Esophagus squamous epithelium (tissue), 5 donors: ENCODE measurements around the gene FHL1. TPM values are rescaled to one million over a fixed set of nuclear protein-coding genes. Genes with fewer than 3 reads are reported as not detected.

Experiments used
- DNase-seq: peaks from one replicate; lab custom pipeline; 2025; lab: John Stamatoyannopoulos, UW
- H3K27ac ChIP-seq, 4 donors: fragments of 200-600 bp; sonication (generic); one replicate each; pipeline ENCODE4 v1.5.1; 2016 to 2019; ENCODE audit warnings: mild to moderate bottlenecking in 1 of 4
- H3K27me3 ChIP-seq, 4 donors: fragments of 200-600 bp; sonication (generic); 1 replicate in 3 of 4; 2 replicates in 1 of 4; pipeline versions ENCODE4 v1.5.1 to v1.6.0; 2017 to 2021; ENCODE audit warnings: antibody characterized with exemption in 1 of 4
- H3K36me3 ChIP-seq, 3 donors: fragments of 200-600 bp; sonication (generic); one replicate each; pipeline ENCODE4 v1.5.1; 2016 to 2019
- H3K4me1 ChIP-seq, 3 donors: fragments of 200-600 bp; sonication (generic); one replicate each; pipeline ENCODE4 v1.5.1; 2017 to 2019
- H3K4me3 ChIP-seq, 4 donors: fragments of 200-600 bp; sonication (generic); 1 replicate in 3 of 4; 2 replicates in 1 of 4; pipeline ENCODE4 v1.5.1; 2016 to 2019; ENCODE audit warnings: mild to moderate bottlenecking in 2 of 4, moderate library complexity in 1 of 4
- H3K9me3 ChIP-seq, 3 donors: fragments of 200-600 bp; sonication (generic); one replicate each; pipeline ENCODE4 v1.5.1; 2016 to 2019
- POLR2A ChIP-seq, 4 donors: fragments of 450-650 bp; IDR thresholded peaks; one replicate each; pipeline ENCODE4 v1.6.1; 2017; ENCODE audit warnings: antibody characterized with exemption in 4 of 4, mild to moderate bottlenecking in 4 of 4, moderate library complexity in 3 of 4
- WGBS, 2 donors: methylation state at CpG; one replicate each; pipeline ENCODE4 v1.1.5; 2018; 5-methylcytosine and 5-hydroxymethylcytosine counted together
- intact Hi-C: fragments of 100-400 bp; cut with DNase I; formaldehyde crosslinking; loops from one replicate; pipeline ENCODE4 v1.15.0; 2022
- total RNA-seq, 4 donors: library from RNA; depleted of rRNA; stranded (reverse); fragments of >200 nt; gene quantifications; one replicate each; pipeline ENCODE4 v1.1.0, GENCODE V29; 2016
- TF ChIP-seq, protein P1 (sequence below), 6 experiments: fragments of 450-650 bp in 4 of 6; fragments of 200-600 bp in 2 of 6; sonication (generic) in 2 of 6; IDR thresholded peaks; one replicate each; pipeline ENCODE4 v1.5.1; 2016 to 2019; ENCODE audit warnings: antibody characterized with exemption in 6 of 6, mild to moderate bottlenecking in 4 of 6, moderate library complexity in 4 of 6
- donor health status: DM: yes; HTN: yes; CAD: no.

FHL1 gene
- total RNA-seq, 4 donors from 2014 or later, result 17.1 to 509 (median 70.4) TPM

DNA sequence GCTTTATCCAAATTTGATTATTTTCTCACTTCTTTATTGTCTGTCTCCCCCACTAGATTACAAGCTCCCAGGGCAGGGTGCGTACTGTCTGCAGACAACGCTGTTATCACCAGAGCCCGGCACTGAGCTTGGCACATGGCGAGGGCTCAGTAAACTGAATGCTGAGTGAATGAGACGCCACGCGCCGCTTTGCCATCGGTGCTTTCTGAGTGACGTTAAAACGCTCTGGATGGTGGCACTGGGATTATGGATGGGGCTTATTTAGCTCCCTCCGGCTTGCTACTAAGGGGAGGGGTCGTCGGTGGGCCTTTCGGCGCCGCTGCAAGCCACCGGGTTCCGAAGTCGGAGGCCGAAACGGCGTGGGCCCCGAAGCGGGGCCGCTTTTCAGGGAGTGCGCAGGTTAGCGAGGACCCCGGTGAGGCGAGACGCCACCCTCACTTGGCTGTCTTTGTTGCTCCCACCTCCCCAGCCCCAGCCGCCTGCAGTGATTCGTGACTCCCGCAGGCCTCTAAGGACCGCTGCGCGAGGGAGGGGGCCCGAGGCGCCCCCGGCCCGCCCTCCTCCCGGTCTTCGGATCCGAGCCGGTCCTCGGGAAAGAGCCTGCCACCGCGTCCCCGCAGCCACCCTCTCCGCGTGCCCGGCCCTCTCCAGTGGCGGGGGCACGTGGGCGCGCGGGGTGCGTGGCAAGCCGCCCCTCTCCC is 569 bp upstream of the FHL1 start:
- no peak for DNase-seq
- TF ChIP-seq, protein P1, sequence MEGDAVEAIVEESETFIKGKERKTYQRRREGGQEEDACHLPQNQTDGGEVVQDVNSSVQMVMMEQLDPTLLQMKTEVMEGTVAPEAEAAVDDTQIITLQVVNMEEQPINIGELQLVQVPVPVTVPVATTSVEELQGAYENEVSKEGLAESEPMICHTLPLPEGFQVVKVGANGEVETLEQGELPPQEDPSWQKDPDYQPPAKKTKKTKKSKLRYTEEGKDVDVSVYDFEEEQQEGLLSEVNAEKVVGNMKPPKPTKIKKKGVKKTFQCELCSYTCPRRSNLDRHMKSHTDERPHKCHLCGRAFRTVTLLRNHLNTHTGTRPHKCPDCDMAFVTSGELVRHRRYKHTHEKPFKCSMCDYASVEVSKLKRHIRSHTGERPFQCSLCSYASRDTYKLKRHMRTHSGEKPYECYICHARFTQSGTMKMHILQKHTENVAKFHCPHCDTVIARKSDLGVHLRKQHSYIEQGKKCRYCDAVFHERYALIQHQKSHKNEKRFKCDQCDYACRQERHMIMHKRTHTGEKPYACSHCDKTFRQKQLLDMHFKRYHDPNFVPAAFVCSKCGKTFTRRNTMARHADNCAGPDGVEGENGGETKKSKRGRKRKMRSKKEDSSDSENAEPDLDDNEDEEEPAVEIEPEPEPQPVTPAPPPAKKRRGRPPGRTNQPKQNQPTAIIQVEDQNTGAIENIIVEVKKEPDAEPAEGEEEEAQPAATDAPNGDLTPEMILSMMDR (IDR thresholded peaks at IDR 0.05), result no peak
- peak in 1 of 4 donors; percentile 43 for TF ChIP-seq POLR2A (IDR thresholded peaks at IDR 0.05)
- Histone ChIP-seq H3K4me3 (peak overlapping the region; percentile 49 to 79 (median 60)), H3K4me1 (peaks cover 0 to 9% (median 0%) of the 10 kb centered on the region in 3 donors), H3K36me3 (no peaks in the 10 kb centered on the region), H3K27me3 (peaks cover 0 to 6% (median 0%) of the 10 kb centered on the region in 4 donors), H3K9me3 (no peaks in the 10 kb centered on the region), H3K27ac (peak overlapping the region; percentile 58 to 93 (median 87))
- intact Hi-C loops, result no loop called here
- WGBS, 2 donors, result 0 to 61% methylated on average over 1 to 13 of the region's 59 CpGs

GRCh38 chrX:136147976-136148375 is 643 bp downstream of the FHL1 start:
- Histone ChIP-seq H3K27ac (peak overlapping the region; percentile 80 to 93 (median 87)), H3K9me3 (no peaks in the 10 kb centered on the region), H3K36me3 (no peaks in the 10 kb centered on the region), H3K4me3 (peak overlapping the region; percentile 49 to 79 (median 60)), H3K27me3 (peaks cover 0 to 6% (median 0%) of the 10 kb centered on the region in 4 donors), H3K4me1 (peaks cover 0 to 9% (median 0%) of the 10 kb centered on the region in 3 donors)
- WGBS, 2 donors, result 30% methylated on average over 11 of the region's 17 CpGs; no CpG with 5 or more reads in 1 of the 2 donors
- intact Hi-C loops, result no loop called here
- TF ChIP-seq POLR2A (IDR thresholded peaks at IDR 0.05), result no peak
- TF ChIP-seq, protein P1 (IDR thresholded peaks at IDR 0.05), result no peak
- DNase-seq, result no peak

DNA sequence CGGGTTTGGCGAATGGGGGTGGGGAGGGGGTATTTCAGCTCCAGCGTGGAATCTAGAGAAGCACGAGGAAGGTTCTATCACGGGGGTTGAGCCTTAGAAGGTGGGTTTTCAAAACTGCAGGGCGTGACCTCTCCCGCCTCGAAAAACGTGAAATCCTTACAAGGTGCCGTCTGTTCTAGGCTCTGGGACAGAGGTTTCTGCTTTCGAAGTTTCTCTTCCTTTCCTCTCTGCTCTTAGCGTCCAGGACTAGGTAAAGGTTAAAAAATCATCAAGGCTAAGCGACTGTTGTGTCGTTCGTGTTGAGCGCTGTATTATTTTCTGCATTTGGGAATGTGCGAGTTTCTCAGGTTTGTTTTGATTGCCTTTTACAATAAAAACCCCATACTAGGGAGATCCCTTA is 1.1 kb downstream of the FHL1 start:
- peak overlapping the region; percentile 42 to 93 (median 87) for H3K27ac ChIP-seq
- H3K27me3 ChIP-seq, result peaks cover 0 to 6% (median 0%) of the 10 kb centered on the region in 4 donors
- H3K9me3 ChIP-seq, result no peaks in the 10 kb centered on the region
- peak overlapping the region; percentile 9 to 79 (median 60) for H3K4me3 ChIP-seq
- peaks cover 0 to 9% (median 0%) of the 10 kb centered on the region in 3 donors for H3K4me1 ChIP-seq
- intact Hi-C loops, result no loop called here
- WGBS, 2 donors, result 10 to 26% methylated on average over 4 to 16 of the region's 17 CpGs
- DNase-seq, result no peak
- no peak for TF ChIP-seq POLR2A (IDR thresholded peaks at IDR 0.05)
- TF ChIP-seq, protein P1 (IDR thresholded peaks at IDR 0.05), result no peak
- H3K36me3 ChIP-seq, result no peaks in the 10 kb centered on the region

DNA sequence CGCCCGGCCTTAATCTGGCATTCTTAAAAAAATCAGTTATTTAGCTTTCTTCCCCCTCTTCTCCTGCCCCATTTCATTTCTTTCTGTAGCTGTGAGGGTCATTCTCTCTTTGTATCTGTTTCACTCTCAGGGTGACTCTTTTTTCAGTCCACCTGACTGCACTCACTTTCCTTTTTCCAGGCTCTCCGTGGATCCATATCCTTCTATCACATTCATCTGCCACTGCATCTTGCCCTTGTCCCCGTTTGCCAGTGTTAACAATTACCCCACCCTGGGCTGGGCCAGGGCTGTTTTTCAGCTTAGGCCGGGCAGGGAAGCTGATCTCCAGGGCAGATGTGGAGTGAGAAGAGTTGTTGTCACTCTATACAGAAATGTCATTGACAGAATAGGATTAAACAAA is 7.7 kb downstream of the FHL1 start:
- Histone ChIP-seq H3K36me3 (no peaks in the 10 kb centered on the region), H3K27me3 (no peaks in the 10 kb centered on the region), H3K9me3 (no peaks in the 10 kb centered on the region), H3K27ac (peak overlapping the region in 3 of 4 donors; percentile 52 to 90 (median 62)), H3K4me1 (no peaks in the 10 kb centered on the region), H3K4me3 (peak overlapping the region in 1 of 4 donors; percentile 19)
- DNase-seq, result no peak
- TF ChIP-seq POLR2A (IDR thresholded peaks at IDR 0.05), result no peak
- TF ChIP-seq, protein P1 (IDR thresholded peaks at IDR 0.05), result no peak
- WGBS, 2 donors, result 31 to 62% methylated on average over 4 of the region's 5 CpGs
- intact Hi-C loops, result no loop called here

DNA sequence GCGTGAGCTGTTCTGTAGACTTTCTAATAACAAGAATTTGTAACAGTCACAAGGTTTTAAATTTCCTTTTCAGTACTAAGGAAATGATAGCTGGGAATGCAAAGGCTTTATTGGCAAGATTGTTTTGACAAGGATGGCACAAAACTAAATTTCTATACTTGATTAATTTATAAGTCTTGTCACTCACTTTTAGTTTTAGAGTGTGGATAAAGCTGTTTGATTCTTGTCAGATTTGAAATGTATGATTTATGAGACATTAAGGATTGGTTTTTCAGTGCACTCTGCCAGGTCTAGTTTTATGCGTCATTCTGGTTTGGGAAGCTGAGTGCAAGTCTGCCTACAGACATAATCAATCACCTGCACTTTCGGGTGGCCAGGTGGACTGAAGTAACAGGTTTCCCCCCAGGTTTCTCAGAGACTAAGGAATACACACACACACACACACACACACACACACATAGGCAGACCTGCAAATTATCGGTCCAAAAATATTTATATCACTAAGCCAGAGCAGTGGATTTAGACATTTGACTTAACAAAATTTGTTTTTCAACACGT is 9.3 kb downstream of the FHL1 start:
- Histone ChIP-seq H3K27me3 (no peaks in the 10 kb centered on the region), H3K4me1 (no peaks in the 10 kb centered on the region), H3K9me3 (no peaks in the 10 kb centered on the region), H3K4me3 (no peak overlapping the region), H3K36me3 (no peaks in the 10 kb centered on the region), H3K27ac (peak overlapping the region in 3 of 4 donors; percentile 21 to 90 (median 63))
- DNase-seq, result no peak
- intact Hi-C loops, result no loop called here
- no peak for TF ChIP-seq POLR2A (IDR thresholded peaks at IDR 0.05)
- TF ChIP-seq, protein P1 (IDR thresholded peaks at IDR 0.05), result no peak
- WGBS, 2 donors, result 42 to 66% methylated on average over 4 to 5 of the region's 5 CpGs
